Gastroesophageal sphincter (tissue), 4 donors: Measurements from ENCODE around the gene ADAMTSL3. TPM values are rescaled to one million over a fixed set of nuclear protein-coding genes. Genes with fewer than 3 reads are reported as not detected.
A peak's percentile ranks its signal among the peaks of the same experiment; 100 is the strongest.

Source experiments
- ATAC-seq: fragments of 150-250 bp; one replicate; pipeline ENCODE4 v1.9.1; 2016; ENCODE audit warnings: mild to moderate bottlenecking, moderate library complexity
- H3K27ac ChIP-seq, 4 donors: fragments of 200-600 bp; sonication (generic) in 3 of 4; 1 replicate in 3 of 4; 2 replicates in 1 of 4; pipeline ENCODE4 v1.5.1; 2016 to 2019
- H3K27me3 ChIP-seq: fragments of 200-600 bp; sonication (generic); one replicate; pipeline ENCODE4 v1.5.1; 2019
- H3K36me3 ChIP-seq, 2 donors: fragments of 200-600 bp; sonication (generic); one replicate each; pipeline ENCODE4 v1.5.1; 2019; ENCODE audit warnings: control low read depth in 1 of 2
- H3K4me1 ChIP-seq, 3 donors: fragments of 200-600 bp; sonication (generic); 1 replicate in 2 of 3; 2 replicates in 1 of 3; pipeline ENCODE4 v1.5.1; 2016 to 2019; ENCODE audit warnings: control low read depth in 2 of 3
- H3K4me3 ChIP-seq, 2 donors: fragments of 200-600 bp; sonication (generic); one replicate each; pipeline ENCODE4 v1.5.1; 2019; ENCODE audit warnings: mild to moderate bottlenecking in 1 of 2, moderate library complexity in 1 of 2
- H3K9me3 ChIP-seq, 3 donors: fragments of 200-600 bp; sonication (generic); one replicate each; pipeline ENCODE4 v1.5.1; 2017 to 2019; ENCODE audit warnings: control low read depth in 2 of 3
- EP300 ChIP-seq: sonication (generic); formaldehyde crosslinking; IDR thresholded peaks from one replicate; pipeline ENCODE4 v1.6.1; 2017; ENCODE audit warnings: antibody characterized with exemption, mild to moderate bottlenecking
- POLR2A ChIP-seq, 2 donors: fragments of 450-650 bp; IDR thresholded peaks; one replicate each; pipeline ENCODE4 v1.6.1; 2017; ENCODE audit warnings: antibody characterized with exemption in 2 of 2, mild to moderate bottlenecking in 2 of 2, moderate library complexity in 1 of 2
- POLR2AphosphoS5 ChIP-seq: sonication (generic); formaldehyde crosslinking; IDR thresholded peaks from one replicate; pipeline ENCODE4 v1.6.1; 2017; ENCODE audit warnings: antibody characterized with exemption
- WGBS, 2 donors: methylation state at CpG; one replicate each; pipeline ENCODE4 v1.1.5; 2018; ENCODE audit warnings: low coverage in 1 of 2; 5-methylcytosine and 5-hydroxymethylcytosine counted together
- total RNA-seq, 4 donors: library from RNA; depleted of rRNA; stranded (reverse); fragments of >200 nt; gene quantifications; one replicate each; pipeline ENCODE4 v1.1.0, GENCODE V29; 2016
- TF ChIP-seq, protein P1 (sequence below), 4 experiments: fragments of 200-600 bp in 2 of 4; fragments of 450-650 bp in 2 of 4; sonication (generic) in 1 of 4; IDR thresholded peaks; one replicate each; pipeline ENCODE4 v1.5.1; 2017 to 2019; ENCODE audit warnings: antibody characterized with exemption in 4 of 4, mild to moderate bottlenecking in 2 of 4, moderate library complexity in 2 of 4

Gene ADAMTSL3
- total RNA-seq, 4 donors from 2014 or later = 19.4 to 35.9 (median 24.1) TPM

DNA sequence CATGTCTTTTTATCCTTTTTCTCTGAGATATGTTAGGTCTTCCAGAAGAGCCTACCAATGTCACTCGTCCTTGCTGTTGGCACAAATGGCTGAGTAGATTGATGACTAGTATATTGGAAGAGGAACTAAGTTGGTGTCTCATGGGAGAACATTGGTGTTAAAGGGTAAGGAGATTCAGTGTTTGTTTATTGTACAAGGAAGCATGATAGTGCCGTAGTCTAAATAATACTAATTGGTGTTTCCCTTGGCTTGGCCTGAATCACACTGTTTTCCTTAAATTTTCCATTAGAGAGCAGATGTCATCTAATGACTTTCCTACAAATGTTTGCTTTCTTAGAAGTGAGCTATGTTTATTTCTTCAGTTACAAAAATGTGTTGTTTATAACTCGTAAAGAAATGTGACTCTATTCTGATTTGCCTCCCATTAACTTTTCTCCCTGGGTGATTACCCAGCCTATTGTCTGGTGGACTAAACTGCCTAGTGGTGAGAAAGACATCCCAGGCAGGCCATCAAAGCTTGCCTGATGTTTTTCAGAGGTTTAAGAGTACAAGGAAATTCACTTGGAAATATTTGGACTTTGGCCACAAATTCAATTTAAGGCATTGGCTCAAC, 28.7 kb downstream of the ADAMTSL3 start:
- H3K4me1 ChIP-seq = peaks cover 0 to 26% (median 4%) of the 10 kb centered on the region in 3 donors
- H3K27me3 ChIP-seq = no peaks in the 10 kb centered on the region
- WGBS, 2 donors = 21 to 55% methylated on average over 3 of the region's 3 CpGs
- no peak for ATAC-seq
- H3K9me3 ChIP-seq = peaks cover 0 to 8% (median 0%) of the 10 kb centered on the region in 3 donors
- no peaks in the 10 kb centered on the region for H3K36me3 ChIP-seq
- no peak for TF ChIP-seq EP300
- no peak for TF ChIP-seq POLR2A (IDR thresholded peaks at IDR 0.05)
- TF ChIP-seq, protein P1, sequence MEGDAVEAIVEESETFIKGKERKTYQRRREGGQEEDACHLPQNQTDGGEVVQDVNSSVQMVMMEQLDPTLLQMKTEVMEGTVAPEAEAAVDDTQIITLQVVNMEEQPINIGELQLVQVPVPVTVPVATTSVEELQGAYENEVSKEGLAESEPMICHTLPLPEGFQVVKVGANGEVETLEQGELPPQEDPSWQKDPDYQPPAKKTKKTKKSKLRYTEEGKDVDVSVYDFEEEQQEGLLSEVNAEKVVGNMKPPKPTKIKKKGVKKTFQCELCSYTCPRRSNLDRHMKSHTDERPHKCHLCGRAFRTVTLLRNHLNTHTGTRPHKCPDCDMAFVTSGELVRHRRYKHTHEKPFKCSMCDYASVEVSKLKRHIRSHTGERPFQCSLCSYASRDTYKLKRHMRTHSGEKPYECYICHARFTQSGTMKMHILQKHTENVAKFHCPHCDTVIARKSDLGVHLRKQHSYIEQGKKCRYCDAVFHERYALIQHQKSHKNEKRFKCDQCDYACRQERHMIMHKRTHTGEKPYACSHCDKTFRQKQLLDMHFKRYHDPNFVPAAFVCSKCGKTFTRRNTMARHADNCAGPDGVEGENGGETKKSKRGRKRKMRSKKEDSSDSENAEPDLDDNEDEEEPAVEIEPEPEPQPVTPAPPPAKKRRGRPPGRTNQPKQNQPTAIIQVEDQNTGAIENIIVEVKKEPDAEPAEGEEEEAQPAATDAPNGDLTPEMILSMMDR (IDR thresholded peaks at IDR 0.05) = no peak
- no peak for TF ChIP-seq POLR2AphosphoS5
- peak overlapping the region in 3 of 4 donors; percentile 18 to 23 (median 21) for H3K27ac ChIP-seq
- no peak overlapping the region for H3K4me3 ChIP-seq

GRCh38 chr15:83685916-83686332, 32.0 kb downstream of the ADAMTSL3 start:
- Histone ChIP-seq H3K9me3 (no peaks in the 10 kb centered on the region), H3K4me3 (peak overlapping the region; percentile 18 to 35), H3K36me3 (no peaks in the 10 kb centered on the region), H3K27me3 (no peaks in the 10 kb centered on the region), H3K4me1 (peaks cover 0 to 26% (median 4%) of the 10 kb centered on the region in 3 donors), H3K27ac (peak overlapping the region; percentile 10 to 66 (median 60))
- TF ChIP-seq, protein P1 (IDR thresholded peaks at IDR 0.05) = no peak
- TF ChIP-seq POLR2AphosphoS5 (no peak), EP300 (no peak), POLR2A (IDR thresholded peaks at IDR 0.05) (no peak)
- peak; percentile 78 for ATAC-seq
- WGBS, 2 donors = 18 to 21% methylated on average over 5 to 9 of the region's 9 CpGs

GRCh38 chr15:83688201-83688600, 34.3 kb downstream of the ADAMTSL3 start:
- no peaks in the 10 kb centered on the region for H3K36me3 ChIP-seq
- no peak overlapping the region for H3K4me3 ChIP-seq
- TF ChIP-seq POLR2A (IDR thresholded peaks at IDR 0.05) (no peak), POLR2AphosphoS5 (no peak), EP300 (no peak)
- TF ChIP-seq, protein P1 (IDR thresholded peaks at IDR 0.05) = no peak
- no peak for ATAC-seq
- H3K27ac ChIP-seq = no peak overlapping the region
- H3K27me3 ChIP-seq = no peaks in the 10 kb centered on the region
- H3K4me1 ChIP-seq = peaks cover 0 to 31% (median 6%) of the 10 kb centered on the region in 3 donors
- no peaks in the 10 kb centered on the region for H3K9me3 ChIP-seq
- 80 to 83% methylated on average over 4 of the region's 4 CpGs for WGBS, 2 donors

GRCh38 chr15:83690676-83691075, 36.8 kb downstream of the ADAMTSL3 start:
- Histone ChIP-seq H3K27me3 (no peaks in the 10 kb centered on the region), H3K9me3 (no peaks in the 10 kb centered on the region), H3K4me3 (no peak overlapping the region), H3K36me3 (no peaks in the 10 kb centered on the region), H3K4me1 (peaks cover 3 to 52% (median 17%) of the 10 kb centered on the region in 3 donors), H3K27ac (no peak overlapping the region)
- no peak for TF ChIP-seq POLR2AphosphoS5
- TF ChIP-seq, protein P1 (IDR thresholded peaks at IDR 0.05) = no peak
- no peak for TF ChIP-seq POLR2A (IDR thresholded peaks at IDR 0.05)
- TF ChIP-seq EP300 = no peak
- no peak for ATAC-seq
- 50 to 84% methylated on average over 3 to 4 of the region's 4 CpGs for WGBS, 2 donors
